LHCN-M2 (cell line): ENCODE results near the gene PPP6R2. TPM values are rescaled to one million over a fixed set of nuclear protein-coding genes. Genes with fewer than 3 reads are reported as not detected.
"Not testable (repeated sequence)": the region's sequence is repeated elsewhere in the genome, so short reads cannot be mapped to it uniquely, and the experiment has no call there.

ENCODE experiments used
- DNase-seq: peaks from one replicate; pipeline ENCODE4 v3.0.0-alpha.2; 2012; ENCODE audit warnings: low read depth
- total RNA-seq: library from RNA; depleted of rRNA; stranded (reverse); fragments of >200 nt; gene quantifications from 2 replicates; pipeline ENCODE4 v1.2.3, GENCODE V29; 2014

PPP6R2 gene
- total RNA-seq, 1 experiment from 2014 or later: 64.2 TPM

- DNase-seq: peak; percentile 85
Measured at GRCh38 chr22:50341977-50342650, 1.0 kb upstream of the PPP6R2 start.

- no peak for DNase-seq
Measured at GRCh38 chr22:50343541-50343935, 411 bp downstream of the PPP6R2 start.

- DNase-seq: no peak
Measured at GRCh38 chr22:50346470-50346869, 3.3 kb downstream of the PPP6R2 start.

- no peak for DNase-seq
Measured at GRCh38 chr22:50347157-50347556, 4.0 kb downstream of the PPP6R2 start.

GRCh38 chr22:50348058-50348457 lies 4.9 kb downstream of the PPP6R2 start:
- DNase-seq: no peak

GRCh38 chr22:50356186-50356585 lies 13.1 kb downstream of the PPP6R2 start:
- no peak for DNase-seq

GRCh38 chr22:50357222-50357621 lies 14.1 kb downstream of the PPP6R2 start:
- DNase-seq: no peak

GRCh38 chr22:50357756-50358155 lies 14.6 kb downstream of the PPP6R2 start:
- DNase-seq: no peak

- DNase-seq: no peak
Measured at GRCh38 chr22:50360578-50360977, 17.5 kb downstream of the PPP6R2 start.

GRCh38 chr22:50361222-50361621 lies 18.1 kb downstream of the PPP6R2 start:
- DNase-seq: no peak

GRCh38 chr22:50361688-50362087 lies 18.6 kb downstream of the PPP6R2 start:
- no peak for DNase-seq

- DNase-seq: no peak
Measured at GRCh38 chr22:50363166-50363802, 20.2 kb downstream of the PPP6R2 start.

GRCh38 chr22:50363803-50364194 lies 20.7 kb downstream of the PPP6R2 start:
- not testable (repeated sequence) for DNase-seq

- no peak for DNase-seq
Measured at GRCh38 chr22:50367778-50368500, 24.8 kb downstream of the PPP6R2 start.

GRCh38 chr22:50371101-50371648 lies 28.0 kb downstream of the PPP6R2 start:
- DNase-seq: no peak

- no peak for DNase-seq
Measured at GRCh38 chr22:50376085-50376651, 33.0 kb downstream of the PPP6R2 start.

- not testable (repeated sequence) for DNase-seq
Measured at GRCh38 chr22:50381021-50381555, 38.0 kb downstream of the PPP6R2 start.

- peak; percentile 22 for DNase-seq
Measured at GRCh38 chr22:50396751-50397370, 53.7 kb downstream of the PPP6R2 start.

- DNase-seq: not testable (repeated sequence)
Measured at GRCh38 chr22:50397371-50398060, 54.4 kb downstream of the PPP6R2 start.

GRCh38 chr22:50398831-50399648 lies 55.9 kb downstream of the PPP6R2 start:
- no peak for DNase-seq
